Stomach (tissue), 9 donors: ENCODE results near the gene TAF4B. TPM values are rescaled to one million over a fixed set of nuclear protein-coding genes. Genes with fewer than 3 reads are reported as not detected.

Source experiments
- DNase-seq, 2 donors: peaks; one replicate each; pipeline versions ENCODE4 v3.0.0 to v3.0.0-alpha.2; 2013 to 2019
- H3K27ac ChIP-seq, 5 donors: fragments of 200-600 bp in 4 of 5; sonication (generic) in 4 of 5; one replicate each; pipeline ENCODE4 v1.5.1; 2013 to 2019; ENCODE audit warnings: mild to moderate bottlenecking in 1 of 5, moderate library complexity in 1 of 5
- H3K27me3 ChIP-seq, 3 donors: fragments of 200-600 bp; sonication (generic); one replicate each; pipeline ENCODE4 v1.5.1; 2017 to 2019; ENCODE audit warnings: mixed run types in 1 of 3
- H3K36me3 ChIP-seq, 4 donors: fragments of 200-600 bp; sonication (generic); 1 replicate in 3 of 4; 2 replicates in 1 of 4; pipeline ENCODE4 v1.5.1; 2016 to 2019
- H3K4me1 ChIP-seq, 4 donors: fragments of 200-600 bp; sonication (generic); one replicate each; pipeline ENCODE4 v1.5.1; 2016 to 2019
- H3K4me3 ChIP-seq, 4 donors: fragments of 200-600 bp; sonication (generic) in 3 of 4; one replicate each; pipeline ENCODE4 v1.5.1; 2016 to 2019; ENCODE audit warnings: mild to moderate bottlenecking in 1 of 4
- H3K9me3 ChIP-seq, 4 donors: fragments of 200-600 bp; sonication (generic); one replicate each; pipeline ENCODE4 v1.5.1; 2016 to 2019
- EP300 ChIP-seq: sonication (generic); formaldehyde crosslinking; IDR thresholded peaks from one replicate; pipeline ENCODE4 v1.6.1; 2017; ENCODE audit warnings: antibody characterized with exemption
- POLR2A ChIP-seq, 4 donors: fragments of 450-650 bp; IDR thresholded peaks; one replicate each; pipeline ENCODE4 v1.6.1; 2016; ENCODE audit warnings: antibody characterized with exemption in 4 of 4, control low read depth in 2 of 4, mild to moderate bottlenecking in 1 of 4, moderate library complexity in 1 of 4
- POLR2AphosphoS5 ChIP-seq, 3 donors: sonication (generic); formaldehyde crosslinking; IDR thresholded peaks; one replicate each; pipeline ENCODE4 v1.6.1; 2016; ENCODE audit warnings: antibody characterized with exemption in 3 of 3
- WGBS, 5 donors: extraction: QIAGEN DNeasy Blood & Tissue Kit in 3 of 5; methylation state at CpG; one replicate each; pipeline versions ENCODE4 v1.1.5 to v1.1.7; 2013 to 2018; 5-methylcytosine and 5-hydroxymethylcytosine counted together
- intact Hi-C: fragments of 100-400 bp; cut with DNase I; formaldehyde crosslinking; loops from one replicate; pipeline ENCODE4 v1.15.1; 2023; ENCODE audit warnings: low total_unique reads
- polyA plus RNA-seq, 3 donors: library from polyadenylated mRNA; stranded (reverse); fragments of 200-250 nt; gene quantifications; one replicate each; pipeline ENCODE4 v1.2.3, GENCODE V29; 2013
- total RNA-seq, 5 donors: library from RNA; depleted of rRNA; stranded (reverse); fragments of >200 nt; gene quantifications; one replicate each; pipeline versions ENCODE4 v1.1.0 to v1.2.3, GENCODE V29; 2014 to 2016
- TF ChIP-seq, protein P1 (sequence below), 7 experiments: fragments of 450-650 bp in 4 of 7; fragments of 200-600 bp in 3 of 7; sonication (generic) in 3 of 7; IDR thresholded peaks; one replicate each; pipeline ENCODE4 v1.5.1; 2016 to 2019; ENCODE audit warnings: antibody characterized with exemption in 7 of 7, control low read depth in 2 of 7, mild to moderate bottlenecking in 1 of 7
- donor health status: healthy with polysubstance abuse.
- donor health status: Bipolar disorder and iron deficiency.
- donor health status: healthy.

Gene TAF4B
- total and polyA plus RNA-seq, 8 donors = 0.58 to 33.6 (median 5.0) TPM

DNA sequence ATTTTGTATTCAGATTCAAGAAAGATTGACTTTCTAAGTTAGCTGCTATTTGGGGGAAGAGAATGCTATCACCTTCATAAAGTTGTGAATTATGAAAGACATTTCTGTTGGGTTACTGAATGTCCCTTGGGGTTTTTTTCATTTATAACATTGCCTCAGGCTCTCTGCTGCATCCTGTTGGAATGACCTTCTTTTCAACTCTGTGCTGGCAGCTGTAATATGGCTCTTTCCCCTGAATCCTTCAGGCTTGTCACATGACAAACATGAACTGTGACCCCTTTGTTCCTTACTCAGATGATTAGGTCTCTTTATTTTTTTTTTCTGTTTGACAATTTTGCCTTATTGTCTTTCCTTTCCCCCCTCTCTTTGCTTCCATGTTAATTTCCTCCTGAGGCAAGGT lies 159.8 kb downstream of the TAF4B start:
- Histone ChIP-seq H3K4me1 (peaks cover 0 to 11% (median 9%) of the 10 kb centered on the region in 4 donors), H3K27me3 (no peaks in the 10 kb centered on the region), H3K36me3 (peaks cover 0 to 11% (median 4%) of the 10 kb centered on the region in 4 donors), H3K27ac (no peak overlapping the region), H3K4me3 (no peak overlapping the region), H3K9me3 (no peaks in the 10 kb centered on the region)
- intact Hi-C loops = no loop called here
- TF ChIP-seq EP300 = no peak
- TF ChIP-seq, protein P1, sequence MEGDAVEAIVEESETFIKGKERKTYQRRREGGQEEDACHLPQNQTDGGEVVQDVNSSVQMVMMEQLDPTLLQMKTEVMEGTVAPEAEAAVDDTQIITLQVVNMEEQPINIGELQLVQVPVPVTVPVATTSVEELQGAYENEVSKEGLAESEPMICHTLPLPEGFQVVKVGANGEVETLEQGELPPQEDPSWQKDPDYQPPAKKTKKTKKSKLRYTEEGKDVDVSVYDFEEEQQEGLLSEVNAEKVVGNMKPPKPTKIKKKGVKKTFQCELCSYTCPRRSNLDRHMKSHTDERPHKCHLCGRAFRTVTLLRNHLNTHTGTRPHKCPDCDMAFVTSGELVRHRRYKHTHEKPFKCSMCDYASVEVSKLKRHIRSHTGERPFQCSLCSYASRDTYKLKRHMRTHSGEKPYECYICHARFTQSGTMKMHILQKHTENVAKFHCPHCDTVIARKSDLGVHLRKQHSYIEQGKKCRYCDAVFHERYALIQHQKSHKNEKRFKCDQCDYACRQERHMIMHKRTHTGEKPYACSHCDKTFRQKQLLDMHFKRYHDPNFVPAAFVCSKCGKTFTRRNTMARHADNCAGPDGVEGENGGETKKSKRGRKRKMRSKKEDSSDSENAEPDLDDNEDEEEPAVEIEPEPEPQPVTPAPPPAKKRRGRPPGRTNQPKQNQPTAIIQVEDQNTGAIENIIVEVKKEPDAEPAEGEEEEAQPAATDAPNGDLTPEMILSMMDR (IDR thresholded peaks at IDR 0.05) = no peak
- no peak for TF ChIP-seq POLR2A (IDR thresholded peaks at IDR 0.05)
- TF ChIP-seq POLR2AphosphoS5 (IDR thresholded peaks at IDR 0.05) = no peak
- peak in 1 of 2 donors; percentile 85 for DNase-seq

DNA sequence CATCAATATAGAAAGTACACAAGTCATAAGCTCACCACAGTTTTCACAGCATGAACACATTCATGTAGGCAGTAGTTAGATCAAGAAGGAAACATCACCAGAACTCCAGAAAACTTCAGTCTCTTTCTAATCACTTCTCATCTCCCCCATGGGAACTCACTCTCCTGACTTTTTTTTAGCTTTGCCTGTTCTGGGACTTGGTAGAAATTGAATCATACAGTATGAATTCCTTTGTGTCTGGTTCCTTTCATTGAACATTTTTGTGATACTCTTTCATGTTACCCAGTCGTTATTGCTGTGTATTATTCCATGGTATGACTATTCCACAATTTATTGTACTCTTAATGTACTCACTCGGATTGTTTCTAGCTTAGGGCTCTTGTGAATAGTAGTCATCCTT lies 160.2 kb downstream of the TAF4B start:
- WGBS, 5 donors = 72 to 84% (median 80%) methylated on average over 2 of the region's 2 CpGs
- Histone ChIP-seq H3K9me3 (no peaks in the 10 kb centered on the region), H3K27ac (no peak overlapping the region), H3K4me3 (no peak overlapping the region), H3K36me3 (peaks cover 0 to 11% (median 4%) of the 10 kb centered on the region in 4 donors), H3K4me1 (peaks cover 0 to 11% (median 9%) of the 10 kb centered on the region in 4 donors), H3K27me3 (no peaks in the 10 kb centered on the region)
- DNase-seq = no peak
- no peak for TF ChIP-seq POLR2AphosphoS5 (IDR thresholded peaks at IDR 0.05)
- TF ChIP-seq, protein P1 (IDR thresholded peaks at IDR 0.05) = no peak
- no peak for TF ChIP-seq EP300
- TF ChIP-seq POLR2A (IDR thresholded peaks at IDR 0.05) = no peak
- intact Hi-C loops = no loop called here

DNA sequence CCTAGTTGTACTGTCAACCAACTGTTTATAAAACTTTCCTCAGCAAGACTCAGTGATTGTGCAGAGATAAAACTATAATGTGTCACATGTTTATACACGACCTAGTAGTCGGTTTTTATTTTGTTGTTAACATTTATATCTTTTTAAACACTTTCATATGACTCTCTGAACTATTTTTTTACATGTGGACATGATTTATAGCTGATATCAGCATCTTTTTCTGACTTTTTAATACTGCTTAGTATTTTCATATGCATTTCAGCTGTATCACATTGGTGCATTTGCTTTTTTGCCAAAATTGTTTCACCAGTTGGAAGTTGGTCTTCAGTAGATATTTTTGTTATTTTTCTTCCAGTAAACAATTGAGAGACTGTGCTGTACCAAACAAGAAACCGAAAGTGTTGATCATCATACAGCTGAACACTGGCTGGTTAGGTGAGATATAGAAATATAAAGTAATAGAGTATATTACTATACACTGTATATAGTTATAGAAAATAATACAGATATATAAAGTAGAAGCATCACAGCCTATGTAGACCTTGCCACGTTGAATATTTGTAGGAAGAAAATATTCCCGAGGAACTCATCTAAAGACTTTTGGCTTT lies 167.9 kb downstream of the TAF4B start:
- Histone ChIP-seq H3K27ac (no peak overlapping the region), H3K4me1 (no peaks in the 10 kb centered on the region), H3K27me3 (no peaks in the 10 kb centered on the region), H3K4me3 (no peak overlapping the region), H3K9me3 (no peaks in the 10 kb centered on the region), H3K36me3 (peaks cover 0 to 11% (median 4%) of the 10 kb centered on the region in 4 donors)
- DNase-seq = no peak
- no peak for TF ChIP-seq POLR2AphosphoS5 (IDR thresholded peaks at IDR 0.05)
- TF ChIP-seq EP300 = no peak
- TF ChIP-seq, protein P1 (IDR thresholded peaks at IDR 0.05) = no peak
- TF ChIP-seq POLR2A (IDR thresholded peaks at IDR 0.05) = no peak
- intact Hi-C loops = no loop called here
- WGBS, 5 donors = 59 to 66% (median 63%) methylated on average over 5 of the region's 5 CpGs

DNA sequence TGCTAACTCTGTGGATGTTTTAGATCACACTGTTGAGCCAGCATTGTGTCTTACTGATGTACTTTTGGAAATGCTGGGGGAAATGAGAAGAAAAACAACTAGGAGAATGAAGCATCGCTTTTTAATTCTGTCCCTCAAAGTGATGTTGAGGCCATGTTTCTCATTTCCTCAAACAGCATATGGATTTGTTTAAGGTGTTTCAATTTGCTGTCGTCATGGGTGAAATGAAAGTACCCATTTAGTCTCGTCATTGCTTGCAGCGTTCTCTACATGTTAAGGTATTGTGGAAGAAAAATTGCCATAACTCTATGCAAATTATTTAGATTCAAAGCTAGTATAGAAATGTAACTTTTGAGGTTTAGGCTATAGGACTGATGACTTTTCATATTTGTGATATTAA lies 170.8 kb downstream of the TAF4B start:
- no peaks in the 10 kb centered on the region for H3K36me3 ChIP-seq
- 90 to 97% (median 94%) methylated on average over 4 of the region's 4 CpGs for WGBS, 5 donors
- H3K27me3 ChIP-seq = no peaks in the 10 kb centered on the region
- intact Hi-C loops = no loop called here
- TF ChIP-seq EP300 (no peak), POLR2A (IDR thresholded peaks at IDR 0.05) (no peak), POLR2AphosphoS5 (IDR thresholded peaks at IDR 0.05) (no peak)
- TF ChIP-seq, protein P1 (IDR thresholded peaks at IDR 0.05) = no peak
- no peak overlapping the region for H3K4me3 ChIP-seq
- no peaks in the 10 kb centered on the region for H3K9me3 ChIP-seq
- no peak for DNase-seq
- H3K4me1 ChIP-seq = no peaks in the 10 kb centered on the region
- H3K27ac ChIP-seq = no peak overlapping the region
